CD4-positive, alpha-beta T cell treated with Interleukin-4 for 4 hours (primary cell): ENCODE measurements around the gene ALG10B.
"Not testable (repeated sequence)": the region's sequence is repeated elsewhere in the genome, so short reads cannot be mapped to it uniquely, and the experiment has no call there.

ENCODE experiments used
- DNase-seq: peaks from one replicate; pipeline ENCODE4 v3.0.0-alpha.2; 2020

ALG10B gene

GRCh38 chr12:38316391-38317129, at the start of gene ALG10B:
ALG10B (plus strand) TSS chr12:38316774; CDS start chr12:38316894, 120 bp downstream.
- DNase-seq = peak; percentile 96

DNA sequence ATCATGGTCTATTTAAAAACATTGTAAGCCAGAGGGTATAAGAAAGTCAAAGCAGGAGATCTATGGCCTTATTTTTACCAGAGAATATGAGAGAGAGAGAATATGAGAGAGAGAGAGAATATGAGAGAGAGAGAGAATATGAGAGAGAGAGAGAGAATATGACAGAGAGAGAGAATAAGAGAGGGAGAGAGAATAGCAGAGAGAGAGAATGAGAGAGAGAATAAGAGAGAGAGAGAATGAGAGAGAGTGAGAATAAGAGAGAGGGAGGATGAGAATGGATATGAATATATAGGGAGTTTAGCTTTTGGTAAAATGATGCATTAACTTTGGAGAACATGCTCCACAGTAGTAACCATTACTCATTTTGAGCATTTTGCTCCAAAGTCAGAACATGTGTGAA, 48.0 kb upstream of the ALG10B start:
- DNase-seq = no peak

GRCh38 chr12:38269897-38270296, 46.7 kb upstream of the ALG10B start:
- DNase-seq = no peak

GRCh38 chr12:38279756-38280155, 36.8 kb upstream of the ALG10B start:
- no peak for DNase-seq

DNA sequence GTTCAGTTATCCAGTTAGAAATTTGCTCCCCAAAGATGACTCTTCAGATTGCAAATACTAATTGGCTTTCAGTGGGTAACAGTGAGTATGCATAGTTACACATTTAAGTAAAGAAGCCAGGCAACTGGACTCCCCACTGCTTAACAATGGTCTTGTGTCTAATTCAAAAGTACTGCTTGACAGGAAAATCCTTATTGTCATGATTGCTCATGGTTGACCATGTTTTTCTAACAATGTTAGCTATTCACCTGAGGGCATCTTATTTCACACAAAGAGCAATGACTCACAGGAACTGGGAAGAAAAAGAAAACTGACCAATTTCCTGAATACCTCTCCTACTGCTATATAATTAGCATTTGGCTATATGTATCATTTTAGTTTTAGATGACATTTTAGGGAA, 33.7 kb upstream of the ALG10B start:
- no peak for DNase-seq

DNA sequence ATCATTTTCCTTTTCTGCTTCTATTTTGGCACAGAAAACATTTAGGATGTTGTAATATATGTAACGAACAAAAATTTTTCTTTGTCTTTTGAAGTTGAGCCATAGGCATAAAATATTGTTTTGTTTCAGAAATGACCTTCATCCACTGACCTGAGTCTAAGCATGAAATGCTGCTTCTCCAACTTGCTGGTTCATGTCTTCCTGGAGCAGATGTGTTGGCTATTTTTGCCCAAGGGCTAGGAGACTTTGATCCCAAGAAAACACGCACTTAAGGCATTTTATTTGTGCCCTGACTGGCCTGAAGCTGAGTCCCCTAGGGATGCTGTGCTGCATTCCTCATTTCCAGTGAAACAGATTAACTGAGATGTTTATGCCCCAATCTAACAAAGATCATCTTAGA, 27.2 kb upstream of the ALG10B start:
- DNase-seq = no peak

GRCh38 chr12:38291160-38291559, 25.4 kb upstream of the ALG10B start:
- no peak for DNase-seq

GRCh38 chr12:38302972-38303371, 13.6 kb upstream of the ALG10B start:
- not testable (repeated sequence) for DNase-seq

- not testable (repeated sequence) for DNase-seq
These were observed 5.4 kb downstream of the ALG10B start for GRCh38 chr12:38321966-38322365.

- DNase-seq = no peak
These were observed 8.3 kb downstream of the ALG10B start for GRCh38 chr12:38324912-38325311.

- no peak for DNase-seq
These were observed 10.8 kb downstream of the ALG10B start for GRCh38 chr12:38327356-38327755.

GRCh38 chr12:38328306-38328895, 11.8 kb downstream of the ALG10B start:
- DNase-seq = peak; percentile 61

DNA sequence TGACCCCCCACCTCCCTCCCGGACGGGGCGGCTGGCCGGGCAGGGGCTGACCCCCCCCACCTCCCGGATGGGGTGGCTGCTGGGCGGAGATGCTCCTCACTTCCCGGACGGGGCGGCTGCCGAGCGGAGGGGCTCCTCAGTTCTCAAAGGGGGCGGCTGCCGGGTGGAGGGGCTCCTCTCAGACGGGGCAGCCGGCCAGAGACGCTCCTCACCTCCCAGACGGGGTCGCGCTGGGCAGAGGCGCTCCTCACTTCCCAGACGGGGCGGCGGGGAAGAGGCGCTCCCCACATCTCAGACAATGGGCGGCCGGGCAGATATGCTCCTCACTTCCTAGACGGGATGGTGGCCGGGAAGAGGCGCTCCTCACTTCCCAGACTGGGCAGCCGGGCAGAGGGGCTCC, 13.8 kb downstream of the ALG10B start:
- not testable (repeated sequence) for DNase-seq

- DNase-seq = no peak
These were observed 16.2 kb downstream of the ALG10B start for GRCh38 chr12:38332814-38333213.

- no peak for DNase-seq
These were observed 25.9 kb downstream of the ALG10B start for GRCh38 chr12:38342444-38342843.

GRCh38 chr12:38343256-38343655, 26.7 kb downstream of the ALG10B start:
- not testable (repeated sequence) for DNase-seq

DNA sequence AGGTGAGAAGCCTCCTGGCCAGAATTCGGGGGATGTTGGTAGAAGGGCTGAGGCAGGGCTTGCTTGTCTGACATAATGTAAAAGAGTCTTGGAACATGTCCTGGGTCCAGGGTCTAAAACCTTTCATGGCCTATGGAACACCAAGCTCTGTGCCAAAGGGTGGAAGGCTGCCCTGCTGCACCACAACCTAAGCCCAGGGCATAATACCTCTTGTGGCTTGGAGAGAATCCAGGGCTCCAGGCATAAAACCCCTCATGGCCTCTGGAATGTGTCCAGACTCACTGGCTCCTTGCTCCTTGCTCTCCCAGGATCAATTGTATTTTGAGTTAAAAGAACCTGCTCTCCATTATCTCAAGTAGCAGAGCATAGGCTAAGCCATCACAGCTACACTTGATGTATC, 27.3 kb downstream of the ALG10B start:
- not testable (repeated sequence) for DNase-seq

GRCh38 chr12:38350342-38351174, 34.0 kb downstream of the ALG10B start:
- no peak for DNase-seq

DNA sequence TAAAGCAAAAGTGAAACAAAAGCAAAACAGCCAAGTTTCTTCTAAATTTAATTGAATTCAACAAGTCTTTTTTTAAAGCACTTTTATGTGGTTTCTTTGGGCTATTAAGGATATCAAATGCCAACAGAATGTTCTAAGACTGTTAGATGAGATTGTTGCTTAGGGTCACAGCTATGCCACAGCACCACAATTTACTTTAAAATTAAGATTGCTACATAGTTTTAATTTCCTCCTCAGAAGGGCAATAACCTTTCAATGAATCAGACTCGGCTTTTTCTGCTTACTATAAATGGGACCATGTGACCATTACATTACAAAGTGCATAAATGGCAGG, 34.6 kb downstream of the ALG10B start:
- DNase-seq = not testable (repeated sequence)

DNA sequence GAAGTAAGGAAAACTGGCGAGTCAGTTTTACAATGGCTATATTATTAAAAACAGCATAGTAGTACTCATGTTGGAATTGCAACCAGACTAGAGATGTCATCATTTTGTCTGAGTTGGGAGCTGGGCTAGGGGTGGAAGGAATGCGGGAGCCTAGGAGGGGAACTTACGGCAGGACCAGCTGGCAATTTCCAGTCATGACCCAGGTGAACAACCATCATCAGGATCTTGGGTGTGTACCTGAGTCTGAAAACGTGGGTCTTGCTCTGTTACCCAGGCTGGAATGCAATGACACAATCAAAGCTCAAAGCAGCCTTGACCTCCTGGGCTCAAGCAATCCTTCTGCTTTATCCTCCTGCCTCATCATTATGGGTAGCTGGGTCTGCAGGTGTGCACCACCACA, 50.9 kb downstream of the ALG10B start:
- DNase-seq = no peak

DNA sequence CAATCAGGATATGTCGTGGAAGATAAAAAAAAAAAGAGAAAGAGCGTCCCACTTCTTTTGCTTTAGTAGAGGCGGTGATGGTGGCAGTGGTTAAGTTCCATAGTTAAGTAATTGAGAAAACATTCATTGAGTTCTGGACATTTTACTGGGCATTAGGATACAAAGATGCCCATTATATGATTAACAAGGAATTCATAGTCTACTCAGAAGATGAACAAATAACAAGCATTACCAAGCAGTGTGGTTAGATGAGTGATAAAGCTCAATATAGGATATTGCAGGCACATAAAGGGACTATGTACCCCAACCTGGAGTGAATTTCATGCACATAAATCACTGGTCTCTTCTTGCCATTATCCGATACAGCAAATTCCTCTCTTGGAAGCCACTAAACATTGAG, 53.7 kb downstream of the ALG10B start:
- no peak for DNase-seq

DNA sequence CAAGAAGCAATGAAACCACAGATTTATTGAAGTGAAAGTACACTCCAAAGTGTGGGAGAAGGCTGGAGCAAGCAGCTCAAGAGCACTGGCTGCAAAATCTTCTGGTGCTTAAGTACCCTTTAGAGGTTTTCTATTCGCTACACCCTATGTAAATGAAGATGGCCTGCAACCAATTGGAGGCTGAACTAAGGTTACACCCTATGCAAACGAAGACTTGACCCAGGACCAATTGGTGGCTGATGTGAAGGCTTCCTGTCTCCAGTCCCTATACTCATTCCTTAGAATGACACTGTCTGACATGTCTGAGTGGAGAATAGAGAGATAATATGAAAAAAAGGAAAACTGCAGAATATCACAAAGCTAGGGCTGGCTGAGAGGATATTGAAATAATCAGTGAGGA, 57.2 kb downstream of the ALG10B start:
- no peak for DNase-seq

DNA sequence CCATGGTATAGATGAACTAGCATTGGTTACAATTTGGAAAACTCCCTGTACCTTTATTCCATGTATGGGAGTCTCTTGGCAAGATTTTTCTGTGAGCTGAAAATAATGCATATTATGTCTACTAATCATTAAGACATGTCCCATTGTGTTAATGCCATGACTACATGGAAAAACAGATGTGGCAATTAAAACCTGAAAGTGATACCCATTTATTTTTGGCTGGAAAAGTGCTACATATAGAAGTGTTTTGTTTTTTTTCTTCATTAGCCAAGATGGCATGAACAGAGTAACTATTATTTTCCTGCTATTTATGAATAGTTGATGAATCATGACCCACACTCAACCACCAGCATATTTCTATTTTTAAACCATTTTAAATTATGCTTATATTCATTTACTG, 58.2 kb downstream of the ALG10B start:
- DNase-seq = no peak
